BJ (cell line): Measurements from ENCODE around the gene COL16A1. TPM values are rescaled to one million over a fixed set of nuclear protein-coding genes. Genes with fewer than 3 reads are reported as not detected.

ENCODE experiments used
- CTCF ChIA-PET: fragments of 350-600 bp; formaldehyde crosslinking; extraction: SDS; loops from one replicate; lab custom pipeline; 2021; ENCODE audit warnings: antibody characterized with exemption, inconsistent platforms; lab: Yijun Ruan, JAX
- POLR2A ChIA-PET: fragments of 300-600 bp; sonication (Branson Sonifier 250); formaldehyde crosslinking; extraction: SDS; loops from one replicate; lab custom pipeline; 2021; ENCODE audit warnings: antibody characterized with exemption; lab: Charles Lee
- DNase-seq: peaks from one replicate; pipeline ENCODE4 v3.0.0-alpha.2; 2011; ENCODE audit warnings: low read depth
- H3K27me3 ChIP-seq: 2 replicates; pipeline ENCODE4 v1.6.0; 2011; ENCODE audit warnings: low read length; ENCODE audit not compliant: control insufficient read depth, insufficient read depth
- H3K36me3 ChIP-seq: 2 replicates; pipeline ENCODE4 v1.5.1; 2011; ENCODE audit warnings: low read length; ENCODE audit not compliant: control insufficient read depth, insufficient read depth
- H3K4me3 ChIP-seq: 2 replicates; pipeline ENCODE4 v1.5.1; 2011; ENCODE audit warnings: low read depth, mild to moderate bottlenecking, control low read depth, low read length
- polyA plus RNA-seq: library from polyadenylated mRNA; depleted of rRNA; stranded (reverse); fragments of >200 nt; gene quantifications from 2 replicates; pipeline ENCODE4 v1.2.3, GENCODE V29; 2011
- TF ChIP-seq, protein P1 (sequence below): IDR thresholded peaks from 2 replicates; pipeline ENCODE4 v1.5.1; 2011; ENCODE audit warnings: low read depth, mild to moderate bottlenecking, control low read depth, inconsistent platforms, low read length, moderate library complexity; ENCODE audit not compliant: insufficient read depth

COL16A1 gene
- polyA plus RNA-seq, 1 experiment, result 123 TPM

DNA sequence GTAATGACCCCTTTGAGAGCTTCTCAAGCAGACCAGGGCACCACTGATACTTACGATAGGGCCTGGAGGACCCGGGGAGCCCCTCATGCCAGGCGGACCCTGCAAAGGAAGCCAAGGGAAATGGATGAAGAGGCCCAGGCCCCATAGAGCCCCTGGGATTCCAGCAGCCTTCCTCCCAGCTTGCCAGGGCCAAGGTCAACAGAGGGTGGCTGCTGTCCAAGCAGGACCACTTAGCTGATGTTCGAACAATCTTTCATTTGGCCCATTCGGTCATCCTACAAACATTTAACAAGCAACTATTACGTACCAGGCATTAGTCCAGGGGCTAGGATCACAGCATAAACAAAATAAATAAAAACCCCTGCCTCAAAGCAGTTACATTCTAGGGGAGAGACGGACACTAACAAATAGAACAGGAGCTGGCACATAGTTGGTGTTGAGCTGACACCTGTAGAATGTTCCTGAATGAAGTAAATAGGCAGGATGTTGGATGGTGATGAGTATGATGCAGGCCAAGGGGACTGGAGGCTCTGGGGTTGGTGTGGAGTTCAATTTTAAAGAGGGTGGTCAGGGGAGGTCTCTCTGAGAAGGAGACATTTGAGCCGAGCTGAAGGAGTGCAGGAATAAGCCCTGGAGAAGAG, 32.1 kb downstream of the COL16A1 start:
- CTCF ChIA-PET, result interaction anchor here (1.2 to 2.8 kb wide), 3 partner anchors 10 to 44 kb away, joined by 3 to 12 read pairs (median 7); partner anchors contain the start of gene COL16A1
- Histone ChIP-seq H3K4me3 (no peak overlapping the region), H3K36me3 (peaks cover 30% of the 10 kb centered on the region), H3K27me3 (no peaks in the 10 kb centered on the region)
- TF ChIP-seq, protein P1, sequence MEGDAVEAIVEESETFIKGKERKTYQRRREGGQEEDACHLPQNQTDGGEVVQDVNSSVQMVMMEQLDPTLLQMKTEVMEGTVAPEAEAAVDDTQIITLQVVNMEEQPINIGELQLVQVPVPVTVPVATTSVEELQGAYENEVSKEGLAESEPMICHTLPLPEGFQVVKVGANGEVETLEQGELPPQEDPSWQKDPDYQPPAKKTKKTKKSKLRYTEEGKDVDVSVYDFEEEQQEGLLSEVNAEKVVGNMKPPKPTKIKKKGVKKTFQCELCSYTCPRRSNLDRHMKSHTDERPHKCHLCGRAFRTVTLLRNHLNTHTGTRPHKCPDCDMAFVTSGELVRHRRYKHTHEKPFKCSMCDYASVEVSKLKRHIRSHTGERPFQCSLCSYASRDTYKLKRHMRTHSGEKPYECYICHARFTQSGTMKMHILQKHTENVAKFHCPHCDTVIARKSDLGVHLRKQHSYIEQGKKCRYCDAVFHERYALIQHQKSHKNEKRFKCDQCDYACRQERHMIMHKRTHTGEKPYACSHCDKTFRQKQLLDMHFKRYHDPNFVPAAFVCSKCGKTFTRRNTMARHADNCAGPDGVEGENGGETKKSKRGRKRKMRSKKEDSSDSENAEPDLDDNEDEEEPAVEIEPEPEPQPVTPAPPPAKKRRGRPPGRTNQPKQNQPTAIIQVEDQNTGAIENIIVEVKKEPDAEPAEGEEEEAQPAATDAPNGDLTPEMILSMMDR, result no peak
- no peak for DNase-seq
- POLR2A ChIA-PET, result no interaction called here

DNA sequence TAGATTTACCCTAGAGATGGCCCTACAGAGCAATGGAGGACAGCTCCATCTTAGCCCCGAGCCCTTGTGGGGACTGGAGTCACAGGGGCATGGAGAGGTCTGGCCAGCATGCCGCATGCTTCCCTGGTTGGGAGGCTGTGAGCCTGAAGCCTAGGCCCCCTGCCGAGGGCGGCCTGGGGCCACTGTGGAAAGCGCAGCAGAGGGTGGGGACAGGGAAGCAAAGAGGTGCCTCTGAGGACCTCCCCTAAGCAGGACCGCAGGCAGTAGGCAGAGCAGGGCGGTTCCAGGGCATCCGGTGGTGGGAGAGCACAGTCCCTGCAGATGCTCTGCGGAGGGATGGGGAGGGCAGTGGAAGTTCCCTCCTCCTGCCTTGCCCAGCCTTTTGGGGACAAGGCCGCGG, 32.7 kb downstream of the COL16A1 start:
- TF ChIP-seq, protein P1, result no peak
- Histone ChIP-seq H3K36me3 (peaks cover 30% of the 10 kb centered on the region), H3K4me3 (no peak overlapping the region), H3K27me3 (no peaks in the 10 kb centered on the region)
- no peak for DNase-seq
- ChIA-PET CTCF (interaction anchor here (1.2 to 2.8 kb wide), 3 partner anchors 10 to 44 kb away, joined by 3 to 12 read pairs (median 7); partner anchors contain the start of gene COL16A1), POLR2A (no interaction called here)

DNA sequence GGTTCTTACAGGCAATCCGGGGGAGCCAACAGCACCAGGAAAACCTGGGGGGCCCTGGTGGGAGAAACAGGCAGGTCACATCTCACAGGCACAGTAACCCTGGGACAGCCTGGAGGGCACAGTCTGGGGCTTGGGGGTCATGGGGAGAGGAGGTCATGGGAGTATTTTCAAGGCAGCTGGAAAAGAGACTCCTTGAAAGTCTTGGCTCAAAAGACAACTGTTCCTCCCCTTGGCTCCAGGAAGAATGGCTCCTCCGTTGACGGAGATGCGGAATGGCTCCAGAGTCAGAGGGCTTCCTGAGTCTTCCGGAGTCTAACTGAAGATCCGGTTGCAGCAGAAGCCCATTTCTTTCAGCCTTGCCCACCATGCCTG, 33.2 kb downstream of the COL16A1 start:
- H3K36me3 ChIP-seq, result peaks cover 32% of the 10 kb centered on the region
- POLR2A ChIA-PET, result no interaction called here
- H3K27me3 ChIP-seq, result no peaks in the 10 kb centered on the region
- CTCF ChIA-PET, result interaction anchor here (1.0 to 2.8 kb wide), 5 partner anchors 33 to 119 kb away, joined by 3 to 12 read pairs (median 4); partner anchors contain the start of gene COL16A1
- H3K4me3 ChIP-seq, result no peak overlapping the region
- TF ChIP-seq, protein P1, result no peak
- no peak for DNase-seq

DNA sequence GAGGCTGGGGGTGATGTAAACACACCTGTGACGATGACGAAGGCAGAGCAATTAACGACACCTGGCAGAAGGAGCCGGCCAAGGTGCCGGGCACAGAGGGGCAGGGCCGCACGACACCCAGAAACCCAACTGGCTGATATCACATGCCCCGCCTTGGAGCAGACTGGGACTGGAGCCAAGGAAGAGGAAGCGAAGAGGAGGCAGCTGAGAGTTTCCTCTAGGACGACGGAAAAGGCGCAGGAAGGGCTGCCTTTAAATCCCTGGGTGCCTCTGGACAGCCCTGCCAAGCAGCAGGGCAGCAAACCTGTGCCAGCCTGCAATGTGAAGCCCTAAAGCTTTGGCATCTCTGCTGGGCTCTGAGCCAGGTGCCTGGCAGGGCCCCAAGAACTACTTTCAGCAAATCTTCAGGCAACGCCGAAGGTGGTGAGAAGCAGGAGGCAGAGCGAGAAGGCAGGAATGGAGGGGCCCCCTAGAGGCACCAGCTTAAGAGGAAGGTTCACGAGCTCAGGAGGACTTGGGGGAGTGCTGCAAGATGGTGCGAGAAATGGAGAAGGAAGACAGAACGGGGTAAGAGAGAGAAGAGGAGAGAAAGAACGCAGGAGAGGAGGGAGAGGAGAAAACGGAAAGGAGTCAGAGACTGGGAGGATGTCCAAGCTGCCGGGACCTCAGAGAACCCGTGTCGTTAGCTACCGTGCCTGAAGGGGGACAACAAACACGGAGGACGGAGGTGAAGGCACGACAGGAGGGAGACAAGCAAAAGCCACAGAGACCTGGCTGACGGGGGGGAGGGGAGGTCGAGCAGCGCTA, 33.8 kb downstream of the COL16A1 start:
- no peak for DNase-seq
- TF ChIP-seq, protein P1, result peak; percentile 19; the same call in 1 of the 2 replicates
- ChIA-PET POLR2A (no interaction called here), CTCF (interaction anchor here (1.0 to 2.8 kb wide), 6 partner anchors 34 to 119 kb away, joined by 3 to 12 read pairs (median 4); partner anchors contain the start of gene COL16A1)
- H3K36me3 ChIP-seq, result peaks cover 35% of the 10 kb centered on the region
- H3K27me3 ChIP-seq, result no peaks in the 10 kb centered on the region
- no peak overlapping the region for H3K4me3 ChIP-seq

DNA sequence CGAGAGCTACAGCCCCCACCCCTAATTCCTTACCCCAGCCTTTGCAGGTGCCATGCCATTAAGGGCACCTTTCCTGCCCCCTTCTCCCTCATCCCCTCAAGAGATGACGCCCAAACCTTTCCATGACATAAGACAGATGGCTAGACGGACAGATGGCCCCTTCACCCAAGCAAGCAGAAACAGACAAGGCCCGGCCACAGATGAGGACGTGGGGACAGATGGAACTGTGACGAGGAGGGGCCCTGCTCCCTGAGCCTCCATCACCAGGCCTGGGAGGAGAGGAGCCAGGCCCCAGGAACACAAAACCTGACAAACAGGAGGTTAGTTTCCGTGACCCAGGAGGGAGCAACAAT, 34.4 kb downstream of the COL16A1 start:
- POLR2A ChIA-PET, result no interaction called here
- CTCF ChIA-PET, result interaction anchor here (1.2 to 2.8 kb wide), 6 partner anchors 34 to 120 kb away, joined by 3 to 12 read pairs (median 4); partner anchors contain the start of gene COL16A1
- H3K36me3 ChIP-seq, result peaks cover 40% of the 10 kb centered on the region
- DNase-seq, result no peak
- no peaks in the 10 kb centered on the region for H3K27me3 ChIP-seq
- H3K4me3 ChIP-seq, result no peak overlapping the region
- TF ChIP-seq, protein P1, result no peak
